Measurements from ENCODE around the gene CARS2.

Gene CARS2

DNA sequence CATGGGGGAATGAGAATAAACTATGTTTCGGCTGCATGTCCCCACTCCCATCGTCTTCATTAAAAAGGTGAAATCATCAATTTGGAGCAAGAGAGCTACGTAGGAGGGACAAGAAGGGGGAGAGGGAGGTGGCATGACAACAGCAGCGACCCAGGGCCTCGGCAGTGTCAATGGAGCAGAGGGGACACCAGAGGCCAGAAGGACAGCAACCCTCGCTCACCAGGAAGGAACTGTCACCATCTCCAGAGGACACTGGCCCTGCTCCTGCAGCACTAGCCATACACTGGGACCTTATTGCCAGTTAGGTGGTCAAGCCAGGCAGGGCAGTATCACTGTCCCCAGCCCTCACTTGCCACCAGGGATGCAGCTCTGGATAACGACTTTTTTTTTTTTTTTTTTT, 56.4 kb downstream of the CARS2 start:
- TF ChIP-seq CTCF (IDR thresholded peaks at IDR 0.05; ENCODE audit: low read depth, low read length, missing control alignments): no peak
- in situ Hi-C loops (cut with HindIII; ENCODE audit: low sequenced_read_pairs): no loop called here
- no peak overlapping the region for H3K4me3 ChIP-seq (ENCODE audit: low read depth, low read length)
- no peak for DNase-seq (ENCODE audit: low read depth)

- no peak overlapping the region for H3K4me3 ChIP-seq (ENCODE audit: low read depth, low read length)
- no peak for DNase-seq (ENCODE audit: low read depth)
- in situ Hi-C loops (cut with HindIII; ENCODE audit: low sequenced_read_pairs): no loop called here
- TF ChIP-seq CTCF (IDR thresholded peaks at IDR 0.05; ENCODE audit: low read depth, low read length, missing control alignments): no peak
These were observed 57.0 kb downstream of the CARS2 start for GRCh38 chr13:110648848-110649421.

DNA sequence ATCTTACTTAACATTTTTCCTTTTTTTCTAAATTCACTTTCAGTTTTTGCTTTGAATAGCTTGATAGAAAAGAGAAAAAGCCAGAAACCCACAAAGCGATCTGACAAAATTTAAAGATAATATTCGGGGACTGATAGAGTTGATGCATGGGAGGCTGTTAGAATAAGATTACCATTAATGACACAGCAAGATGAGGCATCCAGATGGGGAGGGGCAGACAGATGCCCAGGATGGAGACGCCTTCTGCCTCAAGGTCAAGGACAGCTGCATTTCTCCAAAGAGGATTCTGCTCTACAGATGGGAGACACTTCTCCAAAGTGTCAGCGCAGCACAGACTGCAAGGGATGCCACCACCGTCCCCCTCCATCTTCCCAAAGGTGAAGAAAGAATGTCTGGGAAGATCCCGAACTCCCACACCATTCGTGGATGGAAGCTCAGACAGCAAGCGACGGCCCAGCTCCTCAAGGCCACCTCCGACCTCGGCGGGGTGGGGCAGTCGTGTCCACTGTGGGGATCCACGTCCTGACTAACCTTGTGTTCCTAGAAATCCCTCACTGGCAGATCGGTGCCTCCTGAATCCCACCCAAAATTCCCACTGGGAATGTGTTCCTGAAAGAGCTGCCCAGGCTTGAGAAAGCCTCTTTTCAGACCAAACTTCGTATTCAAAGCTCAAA, 57.6 kb downstream of the CARS2 start:
- DNase-seq (ENCODE audit: low read depth): no peak
- H3K4me3 ChIP-seq (ENCODE audit: low read depth, low read length): no peak overlapping the region
- no peak for TF ChIP-seq CTCF (IDR thresholded peaks at IDR 0.05; ENCODE audit: low read depth, low read length, missing control alignments)
- in situ Hi-C loops (cut with HindIII; ENCODE audit: low sequenced_read_pairs): no loop called here

DNA sequence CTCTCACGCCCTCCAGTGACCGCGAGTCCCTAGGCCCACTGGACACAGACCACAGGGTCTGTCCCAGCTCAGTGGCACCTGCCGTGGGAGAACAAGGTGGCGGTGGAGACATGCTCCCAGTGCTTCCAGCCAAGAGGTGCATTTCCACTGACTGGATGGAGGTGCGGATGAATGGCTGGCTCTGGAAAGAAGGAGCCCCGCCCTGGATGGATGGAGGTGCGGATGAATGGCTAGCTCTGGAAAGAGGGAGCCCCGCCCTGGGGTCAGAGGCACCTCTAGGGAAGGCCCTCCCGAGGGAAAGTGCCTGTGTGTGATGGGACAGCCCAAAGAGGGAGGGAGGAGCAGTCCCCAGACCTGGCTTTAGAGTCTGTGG, 58.6 kb downstream of the CARS2 start:
- DNase-seq (ENCODE audit: low read depth): no peak
- no peak overlapping the region for H3K4me3 ChIP-seq (ENCODE audit: low read depth, low read length)
- no peak for TF ChIP-seq CTCF (IDR thresholded peaks at IDR 0.05; ENCODE audit: low read depth, low read length, missing control alignments)
- in situ Hi-C loops (cut with HindIII; ENCODE audit: low sequenced_read_pairs): no loop called here

DNA sequence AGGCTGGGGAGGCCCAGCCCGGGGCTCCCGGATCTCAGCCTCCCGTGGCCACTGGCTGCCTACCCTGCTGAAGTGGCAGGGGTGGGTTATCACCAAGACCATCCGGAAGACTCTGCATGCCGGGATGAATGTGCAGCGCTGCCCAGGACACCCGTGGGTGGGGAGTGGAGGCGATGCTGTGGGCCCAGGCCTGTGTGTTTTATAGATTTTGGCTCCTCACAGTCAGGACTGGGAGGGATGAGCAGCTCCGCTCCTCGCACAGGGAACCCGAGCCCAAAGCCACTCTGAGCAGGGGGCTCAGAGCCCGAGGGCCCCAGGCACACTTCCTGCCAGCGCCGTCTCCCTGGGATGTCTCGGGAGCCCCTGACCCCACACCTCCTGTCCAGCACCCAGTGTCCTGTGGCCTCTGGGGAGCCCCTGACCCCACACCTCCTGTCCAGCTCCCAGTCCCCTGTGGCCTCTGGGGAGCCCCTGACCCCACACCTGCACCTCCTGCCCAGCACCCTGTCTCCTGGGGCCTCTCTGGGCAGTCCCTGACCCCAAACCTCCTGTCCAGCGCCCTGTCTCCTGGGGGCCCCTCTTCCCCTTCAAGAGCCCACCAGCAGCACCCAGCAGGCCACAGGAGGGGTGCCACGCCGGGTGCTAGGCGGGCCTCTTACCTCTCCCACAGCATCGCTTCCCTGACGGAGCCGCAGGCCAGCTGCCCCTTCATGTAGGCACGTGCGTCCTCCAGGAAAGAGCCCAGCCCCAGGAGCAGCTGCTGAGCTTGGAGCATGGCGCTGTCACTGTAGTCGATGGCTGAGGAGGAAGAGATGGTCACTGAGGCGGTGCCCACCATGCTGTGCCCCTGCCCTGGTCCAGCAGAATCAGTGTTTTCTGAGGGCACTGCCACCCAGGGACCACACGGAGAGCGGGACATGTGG, 59.2 kb downstream of the CARS2 start:
- no peak for TF ChIP-seq CTCF (IDR thresholded peaks at IDR 0.05; ENCODE audit: low read depth, low read length, missing control alignments)
- in situ Hi-C loops (cut with HindIII; ENCODE audit: low sequenced_read_pairs): no loop called here
- DNase-seq (ENCODE audit: low read depth): no peak
- H3K4me3 ChIP-seq (ENCODE audit: low read depth, low read length): no peak overlapping the region

DNA sequence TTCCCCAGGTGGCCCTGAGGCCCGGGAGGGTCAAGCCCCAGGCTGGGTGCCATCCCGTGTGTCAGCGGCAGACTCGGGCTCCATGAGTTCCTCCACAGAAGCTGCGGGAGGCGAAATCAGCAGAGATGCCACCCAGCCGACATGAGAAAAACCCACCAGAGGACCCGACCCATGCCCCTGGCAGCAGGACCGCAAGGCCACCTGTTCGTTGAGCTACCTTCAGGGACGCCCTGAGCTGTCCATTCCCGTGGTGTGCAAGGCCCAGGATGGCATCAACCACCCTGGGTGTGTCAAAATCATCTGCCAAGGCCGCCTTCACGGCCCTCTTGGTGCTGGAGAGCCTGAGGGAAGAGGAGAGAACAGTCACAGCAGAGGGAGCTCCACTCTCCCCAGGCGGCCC, 60.2 kb downstream of the CARS2 start:
- no peak for DNase-seq (ENCODE audit: low read depth)
- H3K4me3 ChIP-seq (ENCODE audit: low read depth, low read length): no peak overlapping the region
- in situ Hi-C loops (cut with HindIII; ENCODE audit: low sequenced_read_pairs): no loop called here
- TF ChIP-seq CTCF (IDR thresholded peaks at IDR 0.05; ENCODE audit: low read depth, low read length, missing control alignments): no peak

Measured in astrocyte of the cerebellum (primary cell).